GM21423 (cell line): ENCODE measurements around the gene ZCCHC14.
"Not testable (repeated sequence)": the region's sequence is repeated elsewhere in the genome, so short reads cannot be mapped to it uniquely, and the experiment has no call there.

Experiments used
- ATAC-seq: cut with Tn5 transposase; IDR thresholded peaks from one replicate; pipeline ENCODE4 v1.9.1; 2021; ENCODE audit warnings: mild to moderate bottlenecking, moderate library complexity; ENCODE audit not compliant: unreplicated experiment

ZCCHC14 gene

GRCh38 chr16:87525352-87525751, 32.5 kb upstream of the ZCCHC14 start:
- no peak for ATAC-seq

GRCh38 chr16:87524407-87524806, 31.6 kb upstream of the ZCCHC14 start:
- ATAC-seq: no peak

DNA sequence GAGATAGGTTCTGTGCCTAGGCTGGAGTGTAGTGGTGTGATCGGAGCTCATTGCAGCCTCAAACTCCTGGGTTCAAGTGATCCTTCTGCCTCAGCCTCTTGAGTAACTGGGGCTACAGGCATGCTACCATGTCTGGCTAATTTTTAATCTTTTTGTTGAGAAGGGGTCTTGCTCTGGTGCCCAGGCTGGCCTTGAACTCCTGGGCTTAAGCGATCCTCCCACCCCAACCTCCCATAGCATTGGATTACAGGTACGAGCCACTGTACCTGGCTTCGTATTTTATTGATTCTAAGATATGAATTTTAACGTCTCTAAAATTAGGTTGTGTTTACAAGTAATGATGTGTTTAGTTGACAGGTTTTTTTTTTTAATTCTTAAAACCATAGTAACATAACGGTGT, 30.8 kb upstream of the ZCCHC14 start:
- not testable (repeated sequence) for ATAC-seq

DNA sequence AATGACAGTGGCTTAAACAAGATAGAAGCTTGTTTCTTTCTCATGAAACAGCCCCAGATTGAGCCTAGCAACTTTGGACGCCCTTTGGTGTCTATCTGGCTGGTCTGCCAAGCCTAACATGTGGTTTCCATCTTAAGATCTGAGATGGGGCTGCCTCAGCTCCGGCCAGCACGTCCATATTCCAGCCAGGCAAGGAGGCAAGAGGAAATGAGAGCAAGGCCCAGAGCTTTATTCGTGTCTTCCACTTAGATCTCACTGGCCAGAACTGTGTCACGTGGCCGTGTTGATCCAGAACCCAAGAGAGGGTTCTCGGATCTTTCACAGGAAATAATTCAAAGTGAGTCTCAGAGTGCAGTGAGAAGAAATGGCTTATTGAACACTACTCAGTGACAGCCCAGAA, 28.9 kb upstream of the ZCCHC14 start:
- ATAC-seq: not testable (repeated sequence)

DNA sequence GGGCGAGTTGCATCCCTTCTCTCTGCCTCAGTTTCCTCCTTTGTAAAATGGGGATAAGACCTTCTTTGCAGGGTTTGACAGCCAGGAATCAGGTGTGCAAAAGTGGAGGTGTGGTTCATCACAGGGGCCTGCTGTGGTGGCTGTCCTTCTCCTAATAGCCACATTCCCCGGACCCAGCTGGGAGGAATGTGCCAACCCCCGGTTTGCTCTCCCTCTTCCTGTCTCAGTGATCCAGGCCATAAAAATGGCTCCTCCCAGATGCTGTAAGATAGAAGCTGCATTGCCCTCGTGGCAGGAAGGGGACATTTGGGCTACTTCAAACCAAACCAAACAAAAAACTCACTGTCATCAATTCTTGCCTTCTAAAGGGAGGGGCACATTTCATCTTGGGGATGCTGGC, 26.3 kb upstream of the ZCCHC14 start:
- ATAC-seq: not testable (repeated sequence)

- ATAC-seq: not testable (repeated sequence)
Measured at GRCh38 chr16:87518430-87519051, 25.7 kb upstream of the ZCCHC14 start.

GRCh38 chr16:87517610-87518429, 25.0 kb upstream of the ZCCHC14 start:
- not testable (repeated sequence) for ATAC-seq

GRCh38 chr16:87516361-87516760, 23.5 kb upstream of the ZCCHC14 start:
- no peak for ATAC-seq

GRCh38 chr16:87515475-87516330, 22.9 kb upstream of the ZCCHC14 start:
- no peak for ATAC-seq

DNA sequence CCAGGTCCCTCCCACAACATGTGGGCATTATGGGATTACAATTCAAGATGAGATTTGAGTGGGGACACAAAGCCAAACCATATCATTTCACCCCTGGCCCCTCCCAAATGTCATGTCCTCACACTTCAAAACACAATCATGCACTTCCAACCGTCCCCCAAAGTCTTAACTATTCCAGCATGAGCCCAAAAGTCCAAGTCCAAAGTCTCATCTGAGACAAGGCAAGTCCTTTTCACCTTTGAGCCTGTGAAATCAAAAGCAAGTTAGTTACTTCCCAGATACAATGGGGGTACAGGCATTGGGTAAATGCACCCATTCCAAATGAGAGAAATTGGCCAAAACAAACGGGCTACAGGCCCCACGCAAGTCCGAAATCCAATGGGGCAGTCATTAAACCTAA, 17.0 kb upstream of the ZCCHC14 start:
- ATAC-seq: not testable (repeated sequence)

DNA sequence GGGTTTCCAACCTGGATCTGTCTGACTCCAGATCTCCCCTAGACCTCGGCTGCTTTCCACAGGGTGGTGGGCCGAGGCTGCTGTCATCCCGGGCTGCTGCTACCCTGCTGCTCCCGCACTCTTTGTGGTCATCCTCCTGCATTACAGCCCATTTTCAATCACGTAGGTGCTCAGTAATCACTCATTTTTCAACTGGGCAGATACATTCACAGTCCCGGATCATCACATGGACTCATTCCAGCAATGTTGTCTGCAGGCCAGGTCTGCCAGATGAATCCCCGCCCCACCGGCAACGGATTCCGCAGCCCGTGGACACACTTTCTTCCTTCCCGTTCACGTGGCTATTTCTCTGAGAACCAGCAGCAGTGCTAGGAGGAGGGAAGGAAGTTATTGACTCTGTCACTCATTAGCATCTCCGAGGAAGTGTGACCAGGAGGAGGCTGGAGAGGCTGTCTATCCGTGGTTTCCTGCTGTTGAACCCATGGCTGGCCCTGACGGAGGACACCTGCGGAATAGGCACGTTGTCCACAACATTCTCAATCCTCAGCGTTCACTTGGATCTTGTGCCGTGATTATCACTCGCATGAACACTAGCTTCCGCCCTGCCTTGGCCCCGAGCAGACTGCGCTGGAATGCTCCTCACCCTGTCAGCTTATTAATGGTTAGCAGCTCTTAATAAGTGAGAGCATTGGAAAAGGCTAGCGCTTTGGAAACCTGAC, 14.7 kb upstream of the ZCCHC14 start:
- no peak for ATAC-seq

DNA sequence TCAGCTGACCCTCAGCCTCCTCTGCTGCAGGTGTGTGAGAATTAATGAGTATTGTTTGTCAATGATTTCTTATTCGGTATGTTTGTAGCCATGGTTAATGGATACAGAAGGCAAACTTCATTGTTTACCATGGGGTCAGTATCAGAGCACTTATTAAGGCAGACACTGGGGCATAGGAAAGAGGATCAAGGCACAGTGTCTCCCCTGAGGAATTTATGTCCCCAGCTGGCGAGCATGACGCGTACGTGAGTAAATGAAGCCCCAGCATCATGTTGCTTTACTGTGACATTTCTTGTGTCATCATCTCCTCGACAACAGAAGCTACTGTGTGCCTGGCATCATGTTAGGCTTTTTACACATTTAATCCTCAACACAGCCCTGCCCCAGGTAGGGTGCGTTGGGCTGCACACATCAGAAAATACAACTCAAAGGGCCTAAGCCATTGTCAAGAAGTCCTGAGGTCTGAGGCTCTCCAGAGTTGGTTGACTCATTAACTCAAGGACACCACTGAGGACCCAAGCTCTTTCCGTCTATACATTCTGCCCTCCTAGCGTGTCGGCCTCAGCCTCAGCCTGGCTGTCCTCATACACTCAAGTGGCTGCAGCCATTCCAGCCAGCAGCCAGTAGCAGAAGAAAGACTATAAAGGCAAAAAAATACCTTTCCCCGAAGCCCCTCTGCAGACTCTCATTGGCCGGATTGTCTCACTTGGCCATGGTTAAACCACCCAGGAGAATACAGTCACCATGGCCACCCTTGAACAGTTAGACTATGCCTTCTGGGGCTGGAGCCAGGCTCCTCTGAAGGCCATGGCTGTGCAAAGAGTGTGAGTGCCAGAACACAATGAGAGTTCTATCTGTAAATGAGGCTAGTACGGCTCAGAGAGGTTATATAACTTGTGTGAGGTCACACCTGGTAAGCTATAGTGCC, 13.9 kb upstream of the ZCCHC14 start:
- no peak for ATAC-seq

- ATAC-seq: no peak
Measured at GRCh38 chr16:87505834-87506233, 13.0 kb upstream of the ZCCHC14 start.

GRCh38 chr16:87503232-87503937, 10.6 kb upstream of the ZCCHC14 start:
- not testable (repeated sequence) for ATAC-seq

- ATAC-seq: no peak
Measured at GRCh38 chr16:87502308-87502969, 9.6 kb upstream of the ZCCHC14 start.

DNA sequence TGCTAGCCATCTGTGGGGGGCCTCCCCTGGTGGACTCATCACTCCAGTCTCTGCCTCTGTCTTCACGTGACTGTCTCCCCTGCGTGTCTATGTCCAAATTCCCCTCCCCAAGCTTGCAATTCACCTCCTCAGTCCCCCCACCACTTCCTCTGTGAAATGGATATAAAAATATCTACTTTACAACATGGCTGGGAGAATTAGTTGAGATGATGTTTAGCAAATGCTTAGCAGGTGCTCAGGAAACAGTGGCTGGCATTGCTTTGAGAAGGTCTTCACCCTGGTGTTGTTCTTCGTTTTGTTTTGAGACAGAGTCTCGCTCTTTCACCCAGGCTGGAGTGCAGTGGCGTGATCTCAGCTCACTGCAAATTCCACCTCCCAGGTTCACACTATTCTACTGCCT, 8.3 kb upstream of the ZCCHC14 start:
- no peak for ATAC-seq

DNA sequence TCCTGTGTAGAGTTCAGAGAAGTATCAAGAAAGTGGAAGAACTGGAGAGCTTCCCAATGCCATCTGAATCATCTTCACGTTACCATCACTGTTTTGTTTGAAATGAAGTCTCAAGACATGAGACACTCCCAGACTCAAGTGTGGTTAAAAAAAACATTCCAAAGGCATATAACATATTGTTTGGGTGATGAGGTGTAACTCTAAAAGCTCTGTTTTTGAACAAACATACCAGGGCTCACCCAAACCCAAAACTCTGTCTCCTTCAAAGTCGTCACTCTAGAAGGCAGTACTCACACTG, 6.3 kb upstream of the ZCCHC14 start:
- no peak for ATAC-seq

- ATAC-seq: no peak
Measured at GRCh38 chr16:87498324-87499188, 5.7 kb upstream of the ZCCHC14 start.
